ENCODE data around the gene TBC1D30. TPM values are rescaled to one million over a fixed set of nuclear protein-coding genes. Genes with fewer than 3 reads are reported as not detected.

The TBC1D30 gene
- total RNA-seq, 2 experiments from 2014 or later, result 0.40 to 0.72 TPM

- CTCF ChIA-PET, result interaction anchor here (1.3 kb wide), 1 partner anchor 9 kb away, joined by 4 read pairs; no protein-coding TSS in a partner anchor
Measured at GRCh38 chr12:64810831-64811230, 13.6 kb upstream of the TBC1D30 start.

GRCh38 chr12:64813723-64814122 lies 10.7 kb upstream of the TBC1D30 start:
- POLR2A ChIA-PET, result interaction anchor here (1.2 kb wide), 1 partner anchor 9 kb away, joined by 3 read pairs; no protein-coding TSS in a partner anchor
- Mint-ChIP-seq H3K4me1 (ENCODE audit: low read depth) (no peaks in the 10 kb centered on the region), H3K9me3 (no peaks in the 10 kb centered on the region), H3K27ac (no peak overlapping the region), H3K36me3 (ENCODE audit: low read depth) (no peaks in the 10 kb centered on the region), H3K4me3 (no peak overlapping the region), H3K27me3 (peaks cover 26% of the 10 kb centered on the region)
- intact Hi-C loops (cut with micrococcal nuclease), result no loop called here
- CTCF ChIA-PET, result interaction anchor here (2.2 to 3.6 kb wide), 2 partner anchors 12 to 17 kb away, joined by 16 to 20 read pairs; no protein-coding TSS in a partner anchor
- TF ChIP-seq, protein P1, sequence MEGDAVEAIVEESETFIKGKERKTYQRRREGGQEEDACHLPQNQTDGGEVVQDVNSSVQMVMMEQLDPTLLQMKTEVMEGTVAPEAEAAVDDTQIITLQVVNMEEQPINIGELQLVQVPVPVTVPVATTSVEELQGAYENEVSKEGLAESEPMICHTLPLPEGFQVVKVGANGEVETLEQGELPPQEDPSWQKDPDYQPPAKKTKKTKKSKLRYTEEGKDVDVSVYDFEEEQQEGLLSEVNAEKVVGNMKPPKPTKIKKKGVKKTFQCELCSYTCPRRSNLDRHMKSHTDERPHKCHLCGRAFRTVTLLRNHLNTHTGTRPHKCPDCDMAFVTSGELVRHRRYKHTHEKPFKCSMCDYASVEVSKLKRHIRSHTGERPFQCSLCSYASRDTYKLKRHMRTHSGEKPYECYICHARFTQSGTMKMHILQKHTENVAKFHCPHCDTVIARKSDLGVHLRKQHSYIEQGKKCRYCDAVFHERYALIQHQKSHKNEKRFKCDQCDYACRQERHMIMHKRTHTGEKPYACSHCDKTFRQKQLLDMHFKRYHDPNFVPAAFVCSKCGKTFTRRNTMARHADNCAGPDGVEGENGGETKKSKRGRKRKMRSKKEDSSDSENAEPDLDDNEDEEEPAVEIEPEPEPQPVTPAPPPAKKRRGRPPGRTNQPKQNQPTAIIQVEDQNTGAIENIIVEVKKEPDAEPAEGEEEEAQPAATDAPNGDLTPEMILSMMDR (IDR thresholded peaks at IDR 0.05), result no peak
- DNase-seq, result no peak
- ATAC-seq, result no peak

More at GRCh38 chr12:64810831-64811230, 13.6 kb upstream of the TBC1D30 start:
- POLR2A ChIA-PET, result no interaction called here
- intact Hi-C loops (cut with micrococcal nuclease), result no loop called here
- TF ChIP-seq, protein P1 (IDR thresholded peaks at IDR 0.05), result no peak
- no peak for DNase-seq
- no peak for ATAC-seq
- Mint-ChIP-seq H3K27ac (no peak overlapping the region), H3K4me1 (ENCODE audit: low read depth) (peaks cover 4% of the 10 kb centered on the region), H3K27me3 (peaks cover 40% of the 10 kb centered on the region), H3K4me3 (no peak overlapping the region), H3K9me3 (no peaks in the 10 kb centered on the region), H3K36me3 (ENCODE audit: low read depth) (no peaks in the 10 kb centered on the region)

DNA sequence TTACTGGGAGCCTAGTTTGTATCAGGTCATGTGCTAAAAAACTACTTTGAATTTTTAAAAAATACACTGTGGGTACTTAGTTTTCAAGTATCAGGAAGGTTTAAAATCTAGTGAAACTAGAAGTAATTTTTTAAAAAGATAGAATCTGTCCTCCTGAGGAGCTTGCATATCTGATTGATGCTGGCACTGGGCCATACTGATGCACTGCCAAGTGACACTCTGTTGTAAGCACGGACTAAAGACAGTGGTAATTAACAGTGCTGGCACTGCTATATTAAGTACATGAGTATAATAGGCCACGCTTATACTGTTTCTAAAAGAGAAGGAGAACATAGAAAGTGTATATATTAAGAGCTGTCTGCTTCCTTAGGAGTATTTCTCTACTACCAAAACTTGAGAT lies 10.0 kb upstream of the TBC1D30 start:
- no peaks in the 10 kb centered on the region for H3K4me1 Mint-ChIP-seq (ENCODE audit: low read depth)
- POLR2A ChIA-PET, result interaction anchor here (1.2 kb wide), 1 partner anchor 8 kb away, joined by 3 read pairs; no protein-coding TSS in a partner anchor
- TF ChIP-seq, protein P1 (IDR thresholded peaks at IDR 0.05), result no peak
- ATAC-seq (no peak), DNase-seq (no peak)
- H3K4me3 Mint-ChIP-seq, result no peak overlapping the region
- peaks cover 22% of the 10 kb centered on the region for H3K27me3 Mint-ChIP-seq
- H3K36me3 Mint-ChIP-seq (ENCODE audit: low read depth), result no peaks in the 10 kb centered on the region
- intact Hi-C loops (cut with micrococcal nuclease), result no loop called here
- H3K27ac Mint-ChIP-seq, result no peak overlapping the region
- H3K9me3 Mint-ChIP-seq, result no peaks in the 10 kb centered on the region
- CTCF ChIA-PET, result interaction anchor here (2.2 to 3.6 kb wide), 2 partner anchors 13 to 18 kb away, joined by 16 to 20 read pairs; no protein-coding TSS in a partner anchor

- peaks cover 2% of the 10 kb centered on the region for H3K4me1 Mint-ChIP-seq (ENCODE audit: low read depth)
- CTCF ChIA-PET, result interaction anchor here (1.3 to 2.5 kb wide), 2 partner anchors 24 to 38 kb away, joined by 3 to 7 read pairs; no protein-coding TSS in a partner anchor
- H3K9me3 Mint-ChIP-seq, result peaks cover 3% of the 10 kb centered on the region
- H3K27ac Mint-ChIP-seq, result no peak overlapping the region
- POLR2A ChIA-PET, result no interaction called here
- no peak for ATAC-seq
- no peaks in the 10 kb centered on the region for H3K36me3 Mint-ChIP-seq (ENCODE audit: low read depth)
- TF ChIP-seq, protein P1 (IDR thresholded peaks at IDR 0.05), result no peak
- peaks cover 16% of the 10 kb centered on the region for H3K27me3 Mint-ChIP-seq
- intact Hi-C loops (cut with micrococcal nuclease), result no loop called here
- no peak for DNase-seq
- no peak overlapping the region for H3K4me3 Mint-ChIP-seq
Measured at GRCh38 chr12:64819816-64820402, 4.5 kb upstream of the TBC1D30 start.

- peaks cover 20% of the 10 kb centered on the region for H3K27me3 Mint-ChIP-seq
- peaks cover 3% of the 10 kb centered on the region for H3K9me3 Mint-ChIP-seq
- ATAC-seq, result no peak
- no peak overlapping the region for H3K27ac Mint-ChIP-seq
- intact Hi-C loops (cut with micrococcal nuclease), result no loop called here
- ChIA-PET POLR2A (no interaction called here), CTCF (interaction anchor here (2.5 kb wide), 1 partner anchor 25 kb away, joined by 7 read pairs; no protein-coding TSS in a partner anchor)
- H3K36me3 Mint-ChIP-seq (ENCODE audit: low read depth), result no peaks in the 10 kb centered on the region
- no peak overlapping the region for H3K4me3 Mint-ChIP-seq
- H3K4me1 Mint-ChIP-seq (ENCODE audit: low read depth), result peaks cover 6% of the 10 kb centered on the region
- TF ChIP-seq, protein P1 (IDR thresholded peaks at IDR 0.05), result no peak
- DNase-seq, result no peak
Measured at GRCh38 chr12:64820593-64820992, 3.9 kb upstream of the TBC1D30 start.
